NCI-H1417 treated with DMSO at 0.1 percent for 48 hours (cell line): ENCODE measurements around the gene PRR29.

Source experiments
- DNase-seq: peaks from one replicate; lab custom pipeline; 2025; lab: John Stamatoyannopoulos, UW

Gene PRR29

GRCh38 chr17:64042700-64043485 lies 44.7 kb downstream of the PRR29 start:
- no peak for DNase-seq

GRCh38 chr17:64045176-64045575 lies 47.0 kb downstream of the PRR29 start:
- no peak for DNase-seq

- no peak for DNase-seq
Measured at GRCh38 chr17:64048805-64049204, 50.7 kb downstream of the PRR29 start.

GRCh38 chr17:64051153-64051552 lies 53.0 kb downstream of the PRR29 start:
- DNase-seq: no peak

- DNase-seq: no peak
Measured at GRCh38 chr17:64053101-64053500, 55.0 kb downstream of the PRR29 start.
